Breast epithelium (tissue), 3 donors: ENCODE results near the gene TCOF1.

Experiments used
- POLR2A ChIP-seq: fragments of 450-650 bp; IDR thresholded peaks from one replicate; pipeline ENCODE4 v1.6.1; 2016; ENCODE audit warnings: antibody characterized with exemption, mild to moderate bottlenecking, moderate library complexity
- POLR2AphosphoS5 ChIP-seq, 3 donors: sonication (generic); formaldehyde crosslinking; IDR thresholded peaks; one replicate each; pipeline ENCODE4 v1.6.1; 2017; ENCODE audit warnings: antibody characterized with exemption in 3 of 3
- TF ChIP-seq, protein P1 (sequence below), 3 donors: fragments of 450-650 bp; IDR thresholded peaks; one replicate each; pipeline ENCODE4 v1.5.1; 2016 to 2017; ENCODE audit warnings: antibody characterized with exemption in 3 of 3, mild to moderate bottlenecking in 3 of 3, moderate library complexity in 3 of 3

DNA sequence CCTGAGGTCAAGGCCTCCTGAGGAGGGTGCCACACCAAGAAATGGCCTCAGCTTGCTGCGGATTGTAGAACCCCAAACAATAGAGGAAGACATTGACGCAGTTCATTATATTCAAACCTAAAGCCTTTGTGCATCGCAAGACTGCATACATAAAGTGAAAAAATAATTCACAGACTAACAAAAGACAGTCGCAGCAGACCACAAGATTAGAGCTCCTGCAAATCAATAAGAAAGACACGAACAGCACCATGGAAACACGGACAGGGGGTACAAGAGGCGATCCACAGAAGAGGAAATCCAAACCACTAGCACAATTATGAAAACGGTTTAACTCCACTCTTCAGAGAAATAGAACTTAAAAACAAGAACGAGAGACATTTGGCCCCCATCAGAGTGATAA, 10.0 kb upstream of the TCOF1 start:
- TF ChIP-seq, protein P1, sequence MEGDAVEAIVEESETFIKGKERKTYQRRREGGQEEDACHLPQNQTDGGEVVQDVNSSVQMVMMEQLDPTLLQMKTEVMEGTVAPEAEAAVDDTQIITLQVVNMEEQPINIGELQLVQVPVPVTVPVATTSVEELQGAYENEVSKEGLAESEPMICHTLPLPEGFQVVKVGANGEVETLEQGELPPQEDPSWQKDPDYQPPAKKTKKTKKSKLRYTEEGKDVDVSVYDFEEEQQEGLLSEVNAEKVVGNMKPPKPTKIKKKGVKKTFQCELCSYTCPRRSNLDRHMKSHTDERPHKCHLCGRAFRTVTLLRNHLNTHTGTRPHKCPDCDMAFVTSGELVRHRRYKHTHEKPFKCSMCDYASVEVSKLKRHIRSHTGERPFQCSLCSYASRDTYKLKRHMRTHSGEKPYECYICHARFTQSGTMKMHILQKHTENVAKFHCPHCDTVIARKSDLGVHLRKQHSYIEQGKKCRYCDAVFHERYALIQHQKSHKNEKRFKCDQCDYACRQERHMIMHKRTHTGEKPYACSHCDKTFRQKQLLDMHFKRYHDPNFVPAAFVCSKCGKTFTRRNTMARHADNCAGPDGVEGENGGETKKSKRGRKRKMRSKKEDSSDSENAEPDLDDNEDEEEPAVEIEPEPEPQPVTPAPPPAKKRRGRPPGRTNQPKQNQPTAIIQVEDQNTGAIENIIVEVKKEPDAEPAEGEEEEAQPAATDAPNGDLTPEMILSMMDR (IDR thresholded peaks at IDR 0.05): no peak
- no peak for TF ChIP-seq POLR2AphosphoS5 (IDR thresholded peaks at IDR 0.05)
- TF ChIP-seq POLR2A: no peak
